WI38 (cell line): ENCODE results near the gene HIRA.
"Not testable (repeated sequence)": the region's sequence is repeated elsewhere in the genome, so short reads cannot be mapped to it uniquely, and the experiment has no call there.

ENCODE experiments used
- H3K4me3 ChIP-seq: 2 replicates; pipeline ENCODE4 v1.5.1; 2011; ENCODE audit warnings: low read depth, mild to moderate bottlenecking, control low read depth, low read length
- CTCF ChIP-seq: IDR thresholded peaks from 2 replicates; pipeline ENCODE4 v1.5.1; 2012; ENCODE audit warnings: low read depth, mild to moderate bottlenecking, control low read depth, low read length

HIRA gene

GRCh38 chr22:19376247-19376646 is 55.3 kb downstream of the HIRA start:
- no peak overlapping the region for H3K4me3 ChIP-seq

DNA sequence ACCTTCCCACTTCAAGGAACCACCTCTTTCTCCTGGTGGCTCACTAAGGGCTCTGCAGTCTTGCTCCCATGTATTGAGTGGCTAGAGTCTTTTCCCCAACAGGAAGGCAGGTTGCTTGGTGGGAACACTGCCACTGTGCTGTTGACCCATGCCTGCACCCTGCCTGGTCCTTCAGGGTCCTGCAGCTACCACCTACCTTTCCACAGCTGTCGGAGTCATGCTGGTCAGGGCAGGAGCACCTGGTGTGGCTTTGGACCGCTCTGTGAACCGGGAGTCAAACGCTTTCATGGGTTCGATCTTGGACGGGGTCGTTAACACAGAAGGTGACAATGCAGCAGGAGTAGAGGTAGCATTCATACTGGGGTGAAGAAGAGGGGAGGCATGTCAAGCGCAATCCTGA is 56.1 kb downstream of the HIRA start:
- no peak for TF ChIP-seq CTCF
- no peak overlapping the region for H3K4me3 ChIP-seq

More at GRCh38 chr22:19376247-19376646, 55.3 kb downstream of the HIRA start:
- TF ChIP-seq CTCF: no peak

DNA sequence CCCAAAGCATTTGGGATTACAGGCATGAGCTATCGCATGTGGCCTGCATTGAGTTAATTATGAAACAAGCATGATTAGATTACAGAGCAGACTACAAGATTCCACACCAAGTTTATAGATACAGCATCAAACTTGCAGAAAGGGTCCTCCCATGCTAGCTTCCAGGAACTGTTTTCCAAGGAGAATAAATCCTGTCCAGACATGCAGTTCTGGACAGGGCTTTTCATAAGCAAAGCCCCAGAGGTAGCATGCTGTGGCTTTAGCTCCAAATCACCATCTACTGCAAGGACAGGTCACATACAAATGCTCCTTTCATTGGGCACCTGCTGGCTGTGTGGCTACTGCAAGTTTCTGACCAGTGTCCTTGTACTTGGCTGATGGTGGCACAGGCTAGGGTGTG is 57.1 kb downstream of the HIRA start:
- H3K4me3 ChIP-seq: no peak overlapping the region
- TF ChIP-seq CTCF: no peak

- no peak for TF ChIP-seq CTCF
Observed at GRCh38 chr22:19373450-19373849, 58.1 kb downstream of the HIRA start.

DNA sequence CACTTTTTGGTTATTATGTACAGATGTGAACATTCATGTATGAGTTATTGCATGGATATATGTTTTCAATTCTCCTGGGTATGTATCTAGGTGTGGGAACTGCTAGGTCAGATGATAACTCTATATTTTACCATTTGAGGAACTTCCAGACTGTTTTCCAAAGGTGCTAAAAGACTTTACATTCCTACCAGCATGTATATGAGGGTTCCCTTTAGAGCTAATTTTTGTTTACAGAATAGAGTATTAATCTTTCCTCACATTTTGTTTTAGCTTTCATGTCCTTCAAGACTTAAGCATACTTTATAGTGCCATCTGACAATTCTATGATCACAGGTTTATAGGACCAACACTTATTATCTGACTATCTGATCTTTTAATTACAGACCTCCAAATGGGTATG is 59.6 kb downstream of the HIRA start:
- no peak for TF ChIP-seq CTCF
- no peak overlapping the region for H3K4me3 ChIP-seq

More at GRCh38 chr22:19373450-19373849, 58.1 kb downstream of the HIRA start:
- H3K4me3 ChIP-seq: no peak overlapping the region

GRCh38 chr22:19368876-19369275 is 62.7 kb downstream of the HIRA start:
- TF ChIP-seq CTCF: no peak
- H3K4me3 ChIP-seq: no peak overlapping the region

DNA sequence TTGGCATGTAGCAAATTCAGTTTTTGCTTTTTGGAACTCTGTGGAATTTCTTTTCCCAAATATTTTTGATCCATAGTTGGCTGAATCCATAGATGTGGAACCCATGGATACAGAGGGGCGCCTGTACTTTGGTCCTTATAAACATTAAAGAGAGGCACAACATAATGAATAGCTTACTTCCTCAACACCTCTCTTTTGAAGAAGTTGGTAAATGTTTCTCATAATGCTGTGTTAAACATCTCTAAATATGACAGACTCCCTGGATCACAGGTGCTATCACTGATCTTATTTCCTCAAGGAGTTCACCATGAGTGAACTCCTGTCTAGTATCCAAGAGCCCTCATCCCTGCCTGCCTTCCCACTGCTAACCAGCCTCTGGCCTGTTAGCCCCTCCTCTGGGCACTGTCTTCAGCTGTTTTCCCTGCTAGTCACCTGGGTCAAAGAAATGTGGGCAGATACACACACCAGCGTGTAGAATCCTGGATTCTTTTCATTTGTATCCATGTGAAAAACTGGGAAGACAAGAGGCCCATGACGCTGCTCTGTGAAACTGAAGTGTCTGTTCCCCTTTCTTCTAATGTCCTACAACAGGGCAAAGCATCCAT is 63.7 kb downstream of the HIRA start:
- TF ChIP-seq CTCF: no peak
- no peak overlapping the region for H3K4me3 ChIP-seq

GRCh38 chr22:19363541-19363940 is 68.0 kb downstream of the HIRA start:
- not testable (repeated sequence) for H3K4me3 ChIP-seq
